Colonic mucosa (tissue), 4 donors: Measurements from ENCODE around the gene JAZF1. TPM values are rescaled to one million over a fixed set of nuclear protein-coding genes. Genes with fewer than 3 reads are reported as not detected.

Experiments used
- DNase-seq: peaks from one replicate; pipeline ENCODE4 v3.0.0-alpha.2; 2020
- H3K27ac ChIP-seq: fragments of 200-600 bp; one replicate; pipeline ENCODE4 v1.8.0; 2021
- H3K27me3 ChIP-seq: fragments of 200-600 bp; one replicate; pipeline ENCODE4 v1.8.0; 2021
- H3K36me3 ChIP-seq: fragments of 200-600 bp; one replicate; pipeline ENCODE4 v1.8.0; 2021
- H3K4me1 ChIP-seq: fragments of 200-600 bp; one replicate; pipeline ENCODE4 v1.8.0; 2021; ENCODE audit warnings: mild to moderate bottlenecking
- H3K4me3 ChIP-seq: fragments of 200-600 bp; one replicate; pipeline ENCODE4 v1.8.0; 2021
- H3K9ac ChIP-seq, 2 donors: one replicate each; pipeline ENCODE4 v1.7.0; 2013; ENCODE audit warnings: control low read depth in 2 of 2, low read depth in 2 of 2, low read length in 2 of 2
- H3K9me3 ChIP-seq: fragments of 200-600 bp; one replicate; pipeline ENCODE4 v1.8.0; 2021
- CTCF ChIP-seq: fragments of 200-600 bp; IDR thresholded peaks from one replicate; pipeline ENCODE4 v1.8.0; 2022; ENCODE audit warnings: antibody characterized with exemption, mild to moderate bottlenecking
- intact Hi-C: fragments of 100-400 bp; cut with DNase I; formaldehyde crosslinking; loops from one replicate; pipeline ENCODE4 v1.14.1; 2022
- total RNA-seq, 2 donors: library from RNA; stranded (reverse); fragmentation: NEBNext Ultra II Directional in 1 of 2; extraction: Animal tissue kit (Norgen Biotek cat#: 25700) in 1 of 2; gene quantifications; one replicate each; pipeline ENCODE4 v1.2.1, GENCODE V29; 2021
- donor health status: healthy.
- donor health status: DM: no; HTN: no; CAD: no.
- donor health status: DM: no; HTN: no; CAD: no.

JAZF1 gene
- total RNA-seq, 2 donors from 2014 or later = 1.8 to 10.1 TPM

GRCh38 chr7:28173531-28173930, 7.1 kb downstream of the JAZF1 start:
- intact Hi-C loops = no loop called here
- Histone ChIP-seq H3K27ac (no peak overlapping the region), H3K4me1 (no peaks in the 10 kb centered on the region), H3K36me3 (no peaks in the 10 kb centered on the region), H3K9ac (no peak overlapping the region), H3K27me3 (no peaks in the 10 kb centered on the region), H3K4me3 (no peak overlapping the region), H3K9me3 (no peaks in the 10 kb centered on the region)
- DNase-seq = no peak
- TF ChIP-seq CTCF = no peak

DNA sequence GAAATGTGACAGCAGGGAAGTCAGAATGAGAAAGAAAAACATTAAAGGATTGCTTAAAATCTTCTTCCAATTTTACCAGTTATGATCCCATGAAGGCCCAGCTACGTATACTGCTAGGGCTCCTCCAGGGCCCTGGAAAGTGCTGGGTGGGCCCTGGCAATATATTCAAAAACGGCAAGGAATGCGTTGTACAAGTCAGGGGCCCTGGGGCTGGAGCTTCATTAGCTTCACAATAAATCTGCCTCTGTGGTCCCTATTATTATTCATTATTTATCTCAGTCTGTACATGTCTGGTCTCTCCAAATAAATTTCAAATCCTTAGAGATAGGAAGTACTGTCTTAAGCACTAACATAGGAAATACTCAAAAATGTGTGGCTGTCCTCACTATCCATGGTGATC, 7.6 kb downstream of the JAZF1 start:
- no peak for DNase-seq
- intact Hi-C loops = no loop called here
- Histone ChIP-seq H3K27ac (no peak overlapping the region), H3K9ac (no peak overlapping the region), H3K36me3 (no peaks in the 10 kb centered on the region), H3K4me1 (no peaks in the 10 kb centered on the region), H3K9me3 (no peaks in the 10 kb centered on the region), H3K27me3 (no peaks in the 10 kb centered on the region), H3K4me3 (no peak overlapping the region)
- no peak for TF ChIP-seq CTCF

GRCh38 chr7:28170701-28171100, 9.9 kb downstream of the JAZF1 start:
- Histone ChIP-seq H3K9me3 (no peaks in the 10 kb centered on the region), H3K27me3 (no peaks in the 10 kb centered on the region), H3K4me1 (no peaks in the 10 kb centered on the region), H3K36me3 (no peaks in the 10 kb centered on the region), H3K27ac (no peak overlapping the region), H3K9ac (no peak overlapping the region), H3K4me3 (no peak overlapping the region)
- DNase-seq = no peak
- no peak for TF ChIP-seq CTCF
- intact Hi-C loops = no loop called here

DNA sequence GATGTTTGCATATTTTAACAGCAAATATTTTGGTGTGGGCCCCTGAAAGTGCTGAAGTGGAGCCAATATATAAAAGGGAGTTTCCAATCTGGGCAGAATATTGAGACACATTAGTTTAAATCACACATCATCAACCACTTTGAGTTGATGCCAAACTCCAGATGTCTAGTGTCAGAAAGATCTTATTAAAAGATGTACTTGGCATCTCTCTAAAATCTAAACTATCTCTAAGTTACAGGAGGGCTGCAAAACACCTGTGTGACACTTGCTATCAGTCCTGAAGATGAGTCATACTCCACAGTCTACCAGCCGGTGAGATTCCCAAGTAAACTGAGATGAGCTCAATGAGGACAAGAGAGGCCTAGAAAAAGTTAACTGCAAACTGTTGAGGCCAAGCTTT, 11.4 kb downstream of the JAZF1 start:
- H3K4me3 ChIP-seq = no peak overlapping the region
- no peaks in the 10 kb centered on the region for H3K36me3 ChIP-seq
- H3K9ac ChIP-seq = no peak overlapping the region
- no peaks in the 10 kb centered on the region for H3K4me1 ChIP-seq
- intact Hi-C loops = no loop called here
- no peaks in the 10 kb centered on the region for H3K9me3 ChIP-seq
- no peak for DNase-seq
- no peak for TF ChIP-seq CTCF
- no peaks in the 10 kb centered on the region for H3K27me3 ChIP-seq
- no peak overlapping the region for H3K27ac ChIP-seq

DNA sequence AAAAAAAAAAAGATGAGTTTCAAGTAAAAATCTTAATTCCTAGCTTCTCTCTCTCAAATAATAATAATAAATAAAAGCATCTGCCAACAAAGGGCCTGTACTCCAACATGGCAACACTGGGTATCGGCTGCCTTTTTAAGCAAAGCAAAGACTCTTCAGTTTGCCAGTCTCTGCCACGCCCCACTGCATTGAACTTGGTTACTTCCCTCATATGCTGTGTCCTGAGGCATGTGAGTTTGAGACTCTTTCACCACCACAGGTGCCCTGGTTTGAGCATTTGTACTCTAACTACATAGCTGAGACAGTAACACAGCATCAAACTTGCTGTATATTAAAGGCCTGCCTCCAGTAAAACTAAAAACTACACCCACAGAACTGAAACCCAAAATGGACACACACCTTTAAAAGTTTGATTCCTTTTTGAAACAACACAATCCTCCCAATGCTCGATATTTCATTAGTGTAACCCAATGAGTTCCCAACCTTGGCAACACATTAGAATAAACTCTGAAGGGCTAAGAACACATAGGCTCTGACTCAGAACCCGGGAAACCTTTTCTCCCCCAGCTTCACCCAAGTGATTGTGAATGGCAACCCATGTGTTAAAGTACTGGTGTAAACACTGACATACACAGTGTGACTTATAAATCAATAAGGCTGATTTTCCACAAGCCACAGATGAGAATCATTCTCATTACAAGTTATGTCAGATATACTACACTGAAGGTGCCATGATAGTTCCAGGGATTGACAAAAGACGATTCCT, 12.0 kb downstream of the JAZF1 start:
- DNase-seq = no peak
- no peak for TF ChIP-seq CTCF
- intact Hi-C loops = no loop called here
- Histone ChIP-seq H3K27ac (no peak overlapping the region), H3K4me1 (no peaks in the 10 kb centered on the region), H3K9ac (no peak overlapping the region), H3K4me3 (no peak overlapping the region), H3K27me3 (no peaks in the 10 kb centered on the region), H3K36me3 (no peaks in the 10 kb centered on the region), H3K9me3 (no peaks in the 10 kb centered on the region)
